Measurements from ENCODE around the gene DOCK1. TPM values are rescaled to one million over a fixed set of nuclear protein-coding genes. Genes with fewer than 3 reads are reported as not detected.

DOCK1 gene
- total RNA-seq, 1 donor from 2014 or later, result 16.8 TPM

DNA sequence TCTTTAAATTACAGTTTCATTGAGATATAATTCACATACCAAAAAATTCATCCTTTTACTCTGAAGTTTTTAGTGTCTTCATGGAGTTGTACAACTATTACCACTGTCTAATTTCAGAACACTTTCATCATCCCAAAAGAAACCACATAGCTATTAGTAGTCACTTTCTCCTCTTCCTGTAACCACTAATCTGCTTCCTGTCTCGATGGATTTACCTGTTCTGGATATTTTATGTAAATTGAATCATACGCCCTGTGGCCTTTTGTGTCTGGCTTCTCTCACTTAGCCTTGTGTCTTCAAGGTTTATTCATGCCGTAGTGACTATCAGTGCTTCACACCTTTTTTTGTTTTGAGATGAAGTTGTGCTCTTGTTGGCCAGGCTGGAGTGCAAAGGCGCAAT is 135.5 kb downstream of the DOCK1 start:
- Histone ChIP-seq H3K27me3 (ENCODE audit: low read depth) (no peaks in the 10 kb centered on the region), H3K36me3 (peaks cover 80% of the 10 kb centered on the region), H3K4me1 (no peaks in the 10 kb centered on the region), H3K4me3 (no peak overlapping the region), H3K27ac (replicated peaks) (no peak overlapping the region), H3K9me3 (replicated peaks) (no peaks in the 10 kb centered on the region)
- TF ChIP-seq CTCF (IDR thresholded peaks at IDR 0.05; ENCODE audit: borderline replicate concordance), result no peak
- DNase-seq, result no peak
- intact Hi-C loops (cut with micrococcal nuclease), result no loop called here

DNA sequence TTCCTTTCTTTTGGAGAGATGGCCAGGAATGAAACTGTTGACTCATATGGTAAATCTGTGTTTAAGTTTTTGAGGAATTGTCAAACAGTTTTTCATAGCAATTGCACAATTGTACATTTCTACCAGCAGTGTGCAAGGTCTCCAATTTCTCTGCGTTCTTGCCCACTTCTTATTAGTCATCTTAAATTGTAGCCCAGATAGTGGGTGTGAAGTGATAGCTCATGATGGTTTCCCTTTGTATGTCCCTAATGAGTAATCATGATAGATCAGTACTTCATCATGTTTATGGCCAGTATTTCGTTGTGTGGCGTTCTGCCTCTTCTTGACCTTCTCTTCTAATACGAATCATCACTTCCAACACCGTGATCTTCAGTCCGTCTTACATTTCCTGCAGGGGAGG is 136.3 kb downstream of the DOCK1 start:
- intact Hi-C loops (cut with micrococcal nuclease), result no loop called here
- Histone ChIP-seq H3K27me3 (ENCODE audit: low read depth) (no peaks in the 10 kb centered on the region), H3K4me1 (no peaks in the 10 kb centered on the region), H3K9me3 (replicated peaks) (no peaks in the 10 kb centered on the region), H3K27ac (replicated peaks) (no peak overlapping the region), H3K36me3 (peaks cover 80% of the 10 kb centered on the region), H3K4me3 (no peak overlapping the region)
- no peak for DNase-seq
- TF ChIP-seq CTCF (IDR thresholded peaks at IDR 0.05; ENCODE audit: borderline replicate concordance), result no peak

DNA sequence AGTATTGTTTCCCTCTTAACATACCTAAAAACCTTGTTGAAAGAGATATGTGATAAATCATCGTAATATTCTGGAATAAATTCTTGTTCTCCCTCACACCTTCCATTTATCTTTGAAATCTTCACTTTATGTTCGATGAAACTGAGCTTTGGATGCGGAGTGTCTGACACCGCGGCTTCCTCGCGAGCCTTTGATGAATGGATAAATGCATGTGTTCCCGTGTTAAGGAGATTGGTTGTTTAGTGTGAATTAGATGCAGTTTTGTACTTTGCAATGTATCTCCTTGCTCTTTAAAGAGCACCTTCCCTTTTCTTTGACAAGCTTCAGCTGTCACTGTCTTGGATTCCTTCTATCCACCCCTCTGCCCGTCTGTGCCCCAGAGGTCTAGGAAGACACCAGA is 138.1 kb downstream of the DOCK1 start:
- Histone ChIP-seq H3K27me3 (ENCODE audit: low read depth) (no peaks in the 10 kb centered on the region), H3K4me3 (no peak overlapping the region), H3K36me3 (peaks cover 71% of the 10 kb centered on the region), H3K9me3 (replicated peaks) (no peaks in the 10 kb centered on the region), H3K4me1 (no peaks in the 10 kb centered on the region), H3K27ac (replicated peaks) (no peak overlapping the region)
- no peak for TF ChIP-seq CTCF (IDR thresholded peaks at IDR 0.05; ENCODE audit: borderline replicate concordance)
- intact Hi-C loops (cut with micrococcal nuclease), result no loop called here
- no peak for DNase-seq

DNA sequence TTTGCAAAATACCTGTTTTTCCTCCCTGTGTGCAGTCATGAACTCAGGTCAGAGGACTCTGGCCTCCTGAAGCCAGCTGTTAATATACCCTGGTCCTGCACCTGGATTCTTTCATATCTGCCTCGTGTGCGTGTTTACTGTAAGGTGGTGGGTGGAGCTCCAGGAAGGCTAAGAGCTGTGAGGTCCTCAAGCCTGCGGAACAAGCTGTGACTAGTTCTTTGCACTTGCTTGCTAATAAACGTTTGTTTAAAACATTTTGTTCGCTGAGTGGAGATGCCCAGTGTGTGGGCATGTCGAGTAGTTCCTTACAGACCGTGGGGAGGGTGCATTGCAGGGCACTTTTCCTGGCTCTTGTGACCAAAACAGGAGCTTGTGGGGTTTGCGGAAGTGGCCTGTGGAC is 139.0 kb downstream of the DOCK1 start:
- no peak for TF ChIP-seq CTCF (IDR thresholded peaks at IDR 0.05; ENCODE audit: borderline replicate concordance)
- intact Hi-C loops (cut with micrococcal nuclease), result no loop called here
- no peaks in the 10 kb centered on the region for H3K9me3 ChIP-seq (replicated peaks)
- no peak for DNase-seq
- no peaks in the 10 kb centered on the region for H3K27me3 ChIP-seq (ENCODE audit: low read depth)
- H3K4me1 ChIP-seq, result no peaks in the 10 kb centered on the region
- peaks cover 66% of the 10 kb centered on the region for H3K36me3 ChIP-seq
- no peak overlapping the region for H3K27ac ChIP-seq (replicated peaks)
- H3K4me3 ChIP-seq, result no peak overlapping the region

DNA sequence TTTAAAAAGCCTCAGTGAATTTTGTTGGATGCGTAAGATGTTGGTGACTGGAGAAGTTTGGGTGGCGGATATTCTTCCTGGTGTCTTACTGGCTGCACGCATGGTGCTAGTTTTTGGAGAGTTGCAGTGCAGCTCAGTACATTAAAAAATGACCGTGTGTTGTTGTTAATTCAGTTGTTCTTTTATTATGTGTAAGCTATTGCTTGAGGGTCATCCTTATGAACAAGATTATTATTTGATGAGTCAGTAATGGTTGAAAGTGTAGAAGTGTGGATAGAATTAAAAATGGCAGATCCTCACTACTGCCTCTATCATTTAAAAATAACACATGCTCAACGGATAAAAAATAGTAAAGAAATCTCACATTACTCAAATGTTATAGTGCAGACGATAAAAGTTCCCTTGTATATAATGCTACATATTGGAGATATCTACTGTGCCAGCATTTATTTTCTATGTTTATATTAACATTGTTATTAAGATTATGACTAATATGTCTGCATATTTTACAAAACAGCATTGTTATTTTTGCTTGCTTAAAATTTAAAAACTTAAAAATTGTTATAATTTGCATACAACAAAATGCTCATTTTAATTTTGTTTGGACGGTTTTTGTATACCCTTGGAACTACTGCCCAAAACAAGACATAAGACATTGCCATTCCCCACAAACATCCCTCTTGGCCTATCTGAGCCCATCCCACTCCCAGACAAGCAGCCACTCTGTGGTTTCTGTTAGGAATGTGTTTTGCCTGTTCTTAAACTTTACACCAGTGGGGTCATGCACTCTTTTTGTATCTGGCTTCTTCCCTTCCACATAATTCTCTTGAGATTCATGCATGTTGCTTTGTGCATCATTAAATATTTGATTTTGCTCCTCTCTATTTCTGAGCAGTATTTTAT is 142.0 kb downstream of the DOCK1 start:
- TF ChIP-seq CTCF (IDR thresholded peaks at IDR 0.05; ENCODE audit: borderline replicate concordance), result no peak
- no peak overlapping the region for H3K27ac ChIP-seq (replicated peaks)
- H3K4me1 ChIP-seq, result no peaks in the 10 kb centered on the region
- peaks cover 43% of the 10 kb centered on the region for H3K36me3 ChIP-seq
- DNase-seq, result no peak
- no peak overlapping the region for H3K4me3 ChIP-seq
- H3K27me3 ChIP-seq (ENCODE audit: low read depth), result no peaks in the 10 kb centered on the region
- intact Hi-C loops (cut with micrococcal nuclease), result no loop called here
- H3K9me3 ChIP-seq (replicated peaks), result no peaks in the 10 kb centered on the region

Data from left ventricle myocardium inferior (tissue), 1 donor.